Activated CD8-positive, alpha-beta memory T cell treated with anti-CD3 and anti-CD28 coated beads for 4 hours (primary cell): Measurements from ENCODE around the gene NMB.
"Not testable (repeated sequence)": the region's sequence is repeated elsewhere in the genome, so short reads cannot be mapped to it uniquely, and the experiment has no call there.

Experiments
- DNase-seq, 2 donors: peaks; one replicate each; pipeline ENCODE4 v3.0.0-alpha.2; 2020; ENCODE audit warnings: low read depth in 2 of 2

NMB gene, protein sequence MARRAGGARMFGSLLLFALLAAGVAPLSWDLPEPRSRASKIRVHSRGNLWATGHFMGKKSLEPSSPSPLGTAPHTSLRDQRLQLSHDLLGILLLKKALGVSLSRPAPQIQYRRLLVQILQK

DNA sequence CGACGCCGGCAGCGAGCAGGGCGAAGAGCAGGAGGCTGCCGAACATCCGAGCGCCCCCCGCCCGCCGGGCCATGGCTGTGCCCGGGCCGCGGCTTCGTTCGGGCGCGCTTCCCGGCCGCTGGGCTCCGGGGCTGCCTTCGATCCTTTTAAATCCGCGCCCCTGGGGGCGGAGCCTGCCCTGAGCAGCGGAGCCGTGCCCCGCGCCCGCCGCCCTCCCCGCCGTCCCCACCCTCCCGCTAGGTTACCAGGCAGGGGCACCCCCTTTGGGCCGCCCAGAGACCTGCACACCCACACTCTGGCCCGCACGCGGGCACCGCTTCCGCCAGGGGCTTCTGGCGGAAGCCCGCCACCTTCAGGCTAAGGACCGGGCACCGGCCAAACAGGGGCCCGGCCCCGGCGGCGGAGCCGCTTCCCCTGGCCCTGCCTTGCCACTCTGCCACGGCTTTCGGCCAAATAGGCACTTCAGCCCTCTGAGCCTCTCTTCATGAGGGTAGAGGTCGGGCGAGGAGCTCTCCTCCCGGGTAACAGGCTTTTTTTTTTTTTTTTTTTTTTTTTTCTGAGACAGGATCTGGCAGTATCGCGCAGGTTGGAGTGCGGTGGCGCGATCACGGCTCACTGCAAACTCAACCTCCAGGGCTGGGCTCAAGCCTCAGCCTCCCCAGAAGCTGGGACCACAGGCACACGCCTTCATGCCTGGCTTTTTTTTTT lies at the start of gene NMB:
NMB (minus strand) TSS at position 120 of the 708 bp plus-strand sequence; CDS start at position 73, 47 bp downstream.
- peak; percentile 68 to 70 for DNase-seq

DNA sequence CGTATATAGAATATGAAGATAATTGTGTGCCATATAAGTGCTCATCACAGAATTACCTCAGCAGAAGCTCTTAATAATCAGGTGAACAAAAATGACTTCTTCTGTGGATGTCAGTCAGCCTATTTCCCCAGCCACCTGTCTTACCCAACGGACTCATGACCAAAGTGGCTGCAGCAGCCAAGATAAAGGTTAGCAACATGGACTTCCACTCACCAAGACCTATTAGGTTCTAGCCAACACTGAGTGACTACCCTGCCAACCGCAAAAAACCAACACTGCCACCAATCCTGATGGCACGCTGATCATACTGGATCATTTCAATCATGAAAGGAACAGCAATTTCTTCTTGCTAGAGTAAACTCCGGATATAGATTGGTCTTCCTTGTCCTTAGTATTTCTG lies 45.8 kb upstream of the NMB start:
- DNase-seq, result no peak

DNA sequence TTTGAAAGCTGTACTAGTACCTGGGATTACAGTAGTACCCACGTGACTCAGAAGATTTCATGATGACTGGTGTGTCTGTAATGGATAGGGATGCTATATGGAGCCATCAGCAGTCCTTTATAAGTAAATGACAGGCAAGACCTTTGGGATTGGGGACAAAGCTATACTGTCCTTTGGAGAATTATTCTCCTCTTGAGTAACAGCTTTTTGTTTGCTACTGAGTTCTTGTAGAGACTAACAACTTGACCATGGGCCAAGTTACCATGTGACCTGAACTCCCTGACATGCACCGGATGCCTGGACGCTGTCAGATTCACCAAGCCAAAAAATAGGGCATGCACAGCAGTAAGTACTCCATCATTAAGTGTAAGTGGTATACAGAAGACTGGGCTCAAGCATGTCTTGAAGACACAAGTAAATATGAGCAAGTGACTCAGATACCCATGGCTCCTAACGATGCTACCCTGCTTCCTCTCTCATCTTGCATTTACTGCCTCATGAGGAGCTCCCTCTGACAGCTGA lies 45.0 kb upstream of the NMB start:
- no peak for DNase-seq

DNA sequence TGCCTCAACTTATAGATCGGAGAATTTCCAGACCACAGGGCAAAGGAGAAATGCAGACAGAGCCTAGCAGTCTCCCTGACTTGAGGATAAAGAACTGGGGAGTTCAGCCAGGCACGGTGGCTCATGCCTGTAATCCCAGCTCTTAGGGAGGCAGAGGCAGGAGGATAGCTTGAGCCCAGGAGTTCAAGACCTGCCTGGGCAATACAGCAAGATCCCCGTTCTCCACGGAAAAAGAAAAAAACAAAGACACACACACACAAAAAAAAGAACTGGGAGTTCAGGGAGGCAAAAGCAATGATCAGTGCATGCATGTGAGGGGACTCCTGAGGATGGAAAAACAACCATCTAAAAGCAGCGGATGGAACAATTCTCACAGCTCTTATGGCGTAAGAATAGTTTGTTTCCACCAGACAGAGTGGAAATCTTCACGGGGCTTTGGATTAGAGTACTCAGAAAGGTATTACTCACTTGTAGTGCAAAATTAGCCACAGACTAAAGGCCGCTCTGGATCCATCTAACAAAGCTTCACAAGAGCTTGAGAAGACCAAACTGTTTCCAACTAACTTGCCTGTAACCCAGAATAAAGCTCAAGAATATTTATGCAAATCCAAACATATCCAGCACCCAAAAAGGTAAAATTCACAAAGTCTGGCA lies 41.7 kb upstream of the NMB start:
- no peak for DNase-seq

DNA sequence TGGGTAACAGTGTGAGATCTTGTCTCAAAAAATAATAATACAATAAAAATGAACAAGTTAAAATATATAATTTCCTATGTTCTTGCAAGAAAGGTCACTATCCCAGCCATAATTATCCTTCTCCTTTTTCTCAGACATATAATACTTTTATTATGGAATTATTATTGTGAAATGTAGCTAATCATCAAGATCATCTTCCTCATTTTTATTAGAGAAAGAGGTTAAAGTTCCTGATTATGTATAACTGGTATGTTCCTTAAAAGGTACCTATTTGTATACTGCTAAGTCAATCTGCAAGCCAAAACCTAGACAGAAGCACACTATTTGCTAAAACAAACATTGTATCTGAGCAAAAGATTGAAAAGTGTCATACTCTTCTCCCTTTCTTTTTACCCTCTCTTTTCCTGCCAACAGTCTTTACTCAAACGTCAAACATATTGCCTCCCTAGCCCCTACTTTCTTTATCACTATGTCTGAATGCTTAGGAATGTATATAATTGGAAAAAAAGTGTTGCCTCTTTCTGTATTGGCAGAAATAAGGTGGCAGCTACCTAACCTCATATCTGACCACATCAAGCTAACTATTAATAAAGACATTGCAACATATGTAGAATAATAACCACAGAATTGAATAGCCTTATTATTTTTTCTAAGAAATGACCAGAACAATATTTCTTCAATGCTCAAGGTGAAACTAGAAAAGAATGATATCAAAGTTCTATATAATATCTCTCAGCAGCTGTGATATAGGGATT lies 39.4 kb upstream of the NMB start:
- no peak for DNase-seq

DNA sequence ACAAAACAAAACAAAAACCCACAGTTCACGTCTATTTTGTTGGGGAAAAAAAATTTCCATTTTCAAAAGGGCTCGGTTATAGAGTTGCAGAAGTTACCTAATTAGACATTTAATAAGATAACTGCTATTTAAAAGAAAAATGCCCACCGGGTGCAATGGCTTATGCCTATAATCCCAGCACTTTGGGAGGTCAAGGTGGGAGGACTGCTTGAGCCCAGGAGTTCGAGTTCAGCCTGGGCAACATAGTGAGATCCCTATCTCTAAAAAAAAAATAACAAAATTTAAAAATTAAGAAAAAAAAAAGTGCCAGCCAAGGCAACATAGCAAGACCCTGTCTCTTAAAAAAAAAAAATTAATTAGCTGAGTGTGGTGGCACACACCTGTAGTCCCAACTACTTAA lies 38.8 kb upstream of the NMB start:
- no peak for DNase-seq

DNA sequence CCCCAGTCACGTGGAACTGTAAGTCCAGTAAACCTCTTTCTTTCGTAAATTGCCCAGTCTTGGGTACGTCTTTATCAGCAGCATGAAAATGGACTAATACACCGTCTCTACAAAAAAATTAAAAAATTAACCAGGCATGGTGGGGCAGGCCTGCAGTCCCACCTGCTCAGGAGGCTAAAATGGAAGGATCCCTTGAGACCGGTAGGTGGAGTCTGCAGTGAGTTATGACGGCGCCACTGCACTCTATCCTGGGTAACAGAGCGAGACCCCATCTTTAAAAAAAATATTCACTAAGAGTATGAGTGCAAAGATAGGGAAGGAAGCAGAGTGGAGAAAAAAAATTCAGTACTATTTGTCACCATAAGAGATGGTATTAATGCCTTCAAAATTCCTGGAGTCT lies 32.3 kb upstream of the NMB start:
- DNase-seq, result no peak

DNA sequence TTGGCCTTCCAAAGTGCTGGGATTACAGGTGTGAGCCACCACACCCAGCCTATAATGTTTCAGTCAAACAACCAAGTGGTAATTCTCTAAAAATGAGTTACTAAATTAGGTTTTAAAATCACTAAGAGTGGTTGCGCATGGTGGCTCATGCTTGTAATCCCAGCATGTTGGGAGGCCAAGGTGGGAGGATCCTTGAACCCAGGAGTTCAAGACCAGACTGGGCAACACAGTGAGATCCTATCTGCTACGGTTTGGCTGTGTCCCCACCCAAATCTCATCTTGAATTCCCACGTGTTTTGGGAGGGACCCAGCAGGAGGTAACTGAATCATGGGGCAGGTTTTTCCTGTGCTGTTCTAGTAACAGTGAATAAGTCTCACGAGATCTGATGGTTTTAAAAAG lies 31.9 kb upstream of the NMB start:
- no peak for DNase-seq

DNA sequence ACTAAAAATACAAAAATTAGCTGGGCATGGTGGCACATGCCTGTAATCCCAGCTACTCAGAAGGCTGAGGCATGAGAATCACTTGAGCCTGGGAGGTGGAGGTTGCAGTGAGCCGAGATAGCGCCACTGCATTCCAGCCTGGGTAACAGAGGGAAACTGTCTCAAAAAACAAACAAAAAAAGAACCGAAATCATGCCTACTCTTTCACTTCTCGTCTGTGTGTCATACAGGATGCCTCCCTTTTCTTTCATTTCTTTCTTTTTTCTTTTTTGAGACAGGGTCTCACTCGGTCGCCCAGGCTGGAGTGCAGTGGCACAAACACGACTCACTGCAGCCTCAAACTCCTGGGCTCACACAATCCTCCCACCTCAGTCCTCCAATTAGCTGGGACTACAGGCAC lies 28.4 kb upstream of the NMB start:
- DNase-seq, result not testable (repeated sequence)

DNA sequence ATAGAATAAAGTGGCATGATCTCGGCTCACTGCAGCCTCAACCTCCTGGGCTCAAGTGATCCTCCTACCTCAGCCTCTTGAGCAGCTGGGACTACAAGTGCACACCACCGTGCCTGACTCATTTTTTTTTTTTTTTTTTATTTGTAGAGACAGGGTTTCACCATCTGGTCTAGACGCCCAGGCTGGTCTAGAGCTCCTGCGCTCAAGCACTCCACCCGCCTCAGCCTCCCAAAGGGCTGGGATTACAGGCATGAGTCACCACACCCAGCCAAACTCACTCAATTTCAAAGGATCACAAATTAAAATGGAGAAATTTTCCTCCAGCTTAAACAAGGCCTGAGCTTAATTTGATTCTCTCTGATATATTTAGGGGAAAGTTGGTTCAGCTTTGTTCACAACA lies 27.3 kb upstream of the NMB start:
- DNase-seq, result no peak

DNA sequence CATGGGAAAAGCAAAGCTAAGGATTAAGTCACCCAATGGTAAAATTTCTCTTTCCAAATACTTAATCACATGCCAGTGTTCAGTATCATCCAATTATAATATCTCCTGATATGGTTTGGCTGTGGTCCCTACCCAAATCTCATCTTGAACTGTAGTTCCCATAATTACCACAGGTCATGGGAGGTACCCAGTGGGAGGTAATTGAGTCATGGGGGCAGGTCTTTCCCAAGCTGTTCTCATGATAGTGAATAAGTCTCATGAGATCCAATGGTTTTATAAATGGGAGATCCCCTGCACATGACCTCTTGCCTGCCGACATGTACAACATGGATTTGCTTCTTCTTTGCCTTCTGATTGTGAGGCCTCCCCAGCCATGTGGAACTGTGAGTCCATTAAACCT lies 26.1 kb upstream of the NMB start:
- DNase-seq, result no peak

DNA sequence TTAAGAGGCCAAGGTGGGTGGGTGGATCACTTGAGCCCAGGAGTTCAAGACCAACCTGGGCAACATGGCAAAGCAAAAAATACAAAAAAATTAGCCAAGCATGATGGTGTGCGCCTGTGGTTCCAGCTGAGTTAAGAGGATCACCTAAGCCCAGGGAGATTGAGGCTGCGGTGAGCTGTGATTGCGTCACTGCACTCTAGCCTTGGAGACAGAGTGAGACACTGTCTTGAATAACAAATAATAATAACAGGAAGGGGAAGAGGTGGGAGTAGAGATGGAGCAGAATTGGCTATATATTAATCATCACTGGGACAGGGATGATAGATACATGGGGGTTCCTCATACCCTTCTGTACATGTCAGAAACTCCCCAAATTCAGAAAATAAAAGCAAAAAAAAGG lies 23.8 kb upstream of the NMB start:
- DNase-seq, result no peak

DNA sequence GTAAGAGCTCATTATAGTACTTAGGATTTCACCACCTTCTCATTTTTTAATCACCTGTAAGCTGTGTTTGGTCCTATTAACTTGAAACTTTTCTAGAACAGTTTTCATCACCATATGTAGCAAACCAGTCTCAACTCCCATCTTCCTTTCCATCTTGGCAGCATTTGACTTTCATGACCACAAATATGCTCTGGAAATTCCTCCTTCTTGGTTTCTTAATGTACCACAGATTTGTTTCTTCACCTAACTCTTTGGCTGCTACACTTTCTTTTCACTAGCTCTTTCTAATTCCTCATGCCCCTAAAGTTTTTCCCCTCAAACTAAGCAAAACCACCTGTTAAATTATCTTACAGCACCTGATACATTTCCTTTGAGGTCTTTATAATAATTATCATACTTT lies 13.2 kb upstream of the NMB start:
- DNase-seq, result no peak

DNA sequence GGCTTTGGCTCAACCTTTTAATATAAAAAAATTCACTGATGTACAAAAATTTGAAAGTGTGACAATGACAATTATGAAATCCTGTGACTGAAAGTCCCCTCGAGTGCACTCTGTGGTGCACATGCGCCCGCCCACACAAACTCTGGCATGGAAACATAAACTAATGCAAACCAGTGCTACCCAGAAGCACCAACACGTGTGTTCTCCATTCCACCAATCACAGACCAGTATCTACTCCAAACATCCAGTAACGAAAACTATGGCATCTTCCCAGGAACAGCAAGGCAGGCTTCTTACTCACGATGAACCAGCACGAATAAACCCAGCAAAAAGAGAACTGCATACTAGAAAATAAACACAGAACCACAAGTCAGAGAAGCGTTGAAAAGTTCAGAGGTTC lies 11.7 kb upstream of the NMB start:
- no peak for DNase-seq

DNA sequence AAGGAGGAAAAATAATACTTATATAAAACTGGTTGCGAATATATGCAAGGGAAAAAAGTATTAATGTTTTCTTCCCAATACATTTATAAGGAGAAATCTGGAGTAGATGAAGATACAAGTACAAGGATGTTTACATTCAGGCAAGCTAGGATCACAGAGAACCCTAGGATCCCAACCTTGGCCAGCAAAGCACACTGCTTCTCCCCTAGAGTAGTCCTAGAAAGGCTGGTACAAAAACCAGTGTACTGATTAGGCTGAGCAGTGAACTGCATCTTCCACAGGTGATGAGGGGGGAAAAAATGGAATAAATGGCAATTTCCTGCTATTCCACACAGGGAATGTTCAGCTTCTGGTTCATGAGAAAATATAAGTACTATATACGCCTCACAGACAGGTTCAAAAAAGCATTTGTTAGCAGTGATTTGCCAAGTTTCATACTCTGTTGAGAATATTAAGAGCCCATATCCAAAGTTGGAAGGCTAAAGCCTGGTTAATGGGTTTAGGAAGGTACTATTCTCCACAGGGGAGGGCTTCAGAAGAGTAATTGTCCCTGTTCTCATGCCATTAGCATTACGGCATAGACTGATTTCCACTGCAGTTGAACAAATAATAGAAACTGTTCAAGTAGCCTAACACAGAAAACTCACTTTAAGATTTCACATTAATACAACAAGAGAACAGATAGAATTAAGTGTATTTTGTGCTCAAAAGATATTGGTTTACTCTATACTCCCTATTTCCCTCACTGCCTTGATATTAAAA lies 10.4 kb upstream of the NMB start:
- no peak for DNase-seq

DNA sequence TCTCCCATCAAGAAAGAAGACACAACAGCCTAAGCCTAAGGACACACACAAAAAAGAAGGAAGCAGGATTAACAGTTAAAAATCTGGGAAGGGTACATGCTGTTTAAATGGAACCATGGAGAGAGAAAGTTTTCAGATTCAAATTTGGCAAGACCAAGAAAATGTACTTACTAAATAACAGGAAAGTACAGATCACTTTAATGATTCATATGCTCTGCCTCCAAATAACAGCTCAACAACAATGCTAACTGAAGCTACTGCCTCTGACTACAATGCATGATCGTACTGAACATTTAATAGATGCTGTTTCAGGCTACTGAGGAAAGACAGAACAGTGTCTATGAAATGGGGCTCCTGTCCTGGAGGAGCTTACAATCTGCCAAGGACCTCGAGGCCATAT lies 8.4 kb upstream of the NMB start:
- no peak for DNase-seq

DNA sequence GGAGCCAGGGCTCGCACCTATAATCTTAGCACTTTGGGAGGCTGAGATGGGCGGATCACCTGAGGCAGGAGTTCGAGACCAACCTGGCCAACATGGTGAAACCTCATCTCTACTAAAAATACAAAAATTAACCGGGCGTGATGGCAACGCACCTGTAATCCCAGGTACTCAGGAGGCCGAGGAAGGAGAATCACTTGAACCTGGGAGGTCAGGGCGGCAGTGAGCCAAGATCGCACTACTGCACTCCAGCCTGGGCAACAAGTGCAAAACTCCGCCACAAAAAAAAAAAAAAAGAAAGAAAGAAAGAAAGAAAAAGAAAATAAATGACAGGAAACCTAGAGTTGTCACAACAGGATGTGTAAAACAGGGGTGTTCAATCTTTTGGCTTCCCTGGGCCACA lies 3.0 kb upstream of the NMB start:
- DNase-seq, result no peak

DNA sequence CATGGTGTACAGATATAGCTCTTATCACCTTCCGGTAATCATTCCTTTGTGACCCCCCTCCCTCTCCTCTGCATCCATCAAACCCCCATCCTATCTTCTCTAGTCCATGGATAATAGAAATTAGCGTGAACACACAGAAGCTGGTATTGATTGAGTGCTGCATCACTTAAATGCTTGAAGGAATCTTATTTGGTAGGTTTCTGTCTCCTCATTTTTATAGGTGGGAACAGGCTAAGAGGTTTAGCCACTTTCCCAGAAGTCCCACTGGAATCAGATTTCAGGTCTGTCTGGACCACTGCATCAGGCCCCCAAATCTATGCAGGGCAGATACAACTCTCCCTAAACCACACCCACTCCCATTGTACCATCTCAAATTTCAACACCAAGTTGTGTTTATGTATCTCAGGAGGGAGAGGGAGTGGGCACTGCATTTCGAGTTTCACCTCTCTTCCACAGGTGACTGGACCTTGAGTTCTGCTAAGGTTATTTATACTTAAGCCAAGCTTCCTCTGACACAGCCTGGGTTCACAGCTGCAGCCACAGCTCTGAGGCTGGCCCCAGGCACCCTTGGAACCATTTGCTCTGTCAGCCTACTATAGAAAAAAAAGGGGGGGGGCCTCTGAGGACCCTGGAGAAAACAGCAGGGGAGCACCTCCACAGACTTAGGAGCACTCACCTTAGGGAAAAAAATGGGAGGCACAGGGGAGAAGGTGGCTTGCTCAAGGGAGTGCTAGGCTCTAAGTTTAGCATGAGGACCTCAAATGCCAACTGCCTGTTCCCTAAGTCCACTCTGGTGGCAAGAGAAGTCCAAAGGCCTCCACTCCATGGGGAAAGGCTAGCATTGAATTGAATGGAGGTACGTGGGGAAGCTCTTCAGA lies 2.1 kb upstream of the NMB start:
- no peak for DNase-seq

DNA sequence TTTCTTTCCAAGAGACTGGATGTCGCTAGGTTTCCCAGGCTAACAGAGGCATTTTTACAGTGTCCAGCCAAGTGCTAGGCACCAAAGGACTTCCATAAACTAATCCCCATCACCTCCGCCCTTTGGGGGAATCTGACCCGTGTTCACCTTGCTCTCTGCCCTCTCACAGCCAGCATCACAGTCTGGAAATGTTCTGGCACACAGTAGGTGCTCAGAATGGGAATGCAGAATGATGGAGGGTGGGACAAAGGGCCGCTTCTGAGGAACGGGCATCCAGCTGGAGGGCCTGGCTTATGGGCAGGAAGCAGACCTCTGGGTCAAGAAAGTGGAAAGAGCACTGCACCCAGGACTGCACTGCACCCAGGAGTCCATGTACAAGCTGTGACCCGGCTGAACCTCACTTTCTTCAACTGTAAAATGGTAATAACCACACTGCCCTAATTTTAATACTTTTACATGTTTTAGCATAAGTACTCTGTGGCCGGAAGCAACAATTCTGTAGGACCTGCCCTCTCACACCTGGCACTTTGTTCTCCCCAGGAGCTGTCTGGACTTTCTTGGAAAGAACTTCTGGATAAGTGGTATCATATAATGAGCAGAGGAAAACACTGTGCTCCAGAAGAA lies 901 bp upstream of the NMB start:
- DNase-seq, result no peak

DNA sequence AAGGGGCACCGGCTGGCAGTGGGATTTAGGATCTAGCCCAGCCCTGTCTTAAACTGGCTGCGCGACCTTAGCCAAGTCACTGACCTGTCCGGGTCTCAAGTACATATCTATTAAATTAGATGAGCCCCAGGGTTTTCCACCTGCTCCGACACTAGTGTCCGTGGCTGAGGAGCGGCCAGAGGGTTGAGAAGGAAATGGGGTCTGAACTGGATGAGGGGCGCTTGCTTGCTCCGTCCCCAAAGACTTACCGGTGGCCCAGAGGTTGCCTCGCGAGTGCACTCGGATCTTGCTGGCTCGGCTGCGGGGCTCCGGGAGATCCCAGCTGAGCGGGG lies 285 bp downstream of the NMB start:
- DNase-seq, result no peak

DNA sequence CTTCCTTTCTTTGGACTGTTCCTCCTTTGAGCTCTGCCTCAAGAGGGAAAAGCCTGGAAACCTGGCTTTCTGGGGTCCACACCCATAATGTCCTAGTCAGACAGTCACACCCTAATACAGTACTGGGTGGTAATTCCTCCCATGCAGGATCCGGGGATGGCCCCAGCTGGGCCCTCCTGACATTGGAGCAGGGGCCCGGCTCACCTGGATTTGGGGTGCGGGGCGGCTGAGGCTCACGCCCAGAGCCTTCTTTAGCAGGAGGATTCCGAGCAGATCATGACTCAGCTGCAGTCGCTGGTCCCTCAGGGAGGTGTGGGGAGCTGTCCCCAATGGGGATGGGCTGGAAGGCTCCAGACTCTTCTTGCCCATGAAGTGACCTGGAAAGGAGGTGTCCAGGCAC lies 1.0 kb downstream of the NMB start:
- DNase-seq, result no peak
